Calu3 (cell line): ENCODE results near the gene KRTAP10-1. TPM values are rescaled to one million over a fixed set of nuclear protein-coding genes. Genes with fewer than 3 reads are reported as not detected.

ENCODE experiments used
- BruUV-seq: library from RNA; stranded (reverse); fragments of 400-500 nt; replicated peaks from 2 replicates; lab custom pipeline; 2021; lab: Mats Ljungman, UMichigan
- CTCF ChIA-PET: fragments of 300-600 bp; sonication (Branson Sonifier 250); formaldehyde crosslinking; loops from one replicate; lab custom pipeline; 2022; ENCODE audit warnings: antibody characterized with exemption; lab: Charles Lee
- DNase-seq: peaks from one replicate; pipeline ENCODE4 v3.0.0; 2022
- H3K27ac Mint-ChIP-seq: one replicate; pipeline ENCODE4 v1.8.0; 2022; ENCODE audit warnings: mixed read lengths; ENCODE audit not compliant: unreplicated experiment
- H3K27me3 Mint-ChIP-seq: one replicate; pipeline ENCODE4 v1.8.0; 2022; ENCODE audit warnings: mixed read lengths; ENCODE audit not compliant: unreplicated experiment
- H3K36me3 Mint-ChIP-seq: one replicate; pipeline ENCODE4 v1.8.0; 2022; ENCODE audit warnings: mild to moderate bottlenecking, moderate library complexity, mixed read lengths; ENCODE audit not compliant: insufficient read depth, unreplicated experiment
- H3K4me1 Mint-ChIP-seq: one replicate; pipeline ENCODE4 v1.8.0; 2022; ENCODE audit warnings: mild to moderate bottlenecking, low read depth, mixed read lengths; ENCODE audit not compliant: unreplicated experiment
- H3K4me3 Mint-ChIP-seq: one replicate; pipeline ENCODE4 v1.8.0; 2022; ENCODE audit warnings: mild to moderate bottlenecking, low read depth, moderate library complexity, mixed read lengths; ENCODE audit not compliant: unreplicated experiment
- H3K9me3 Mint-ChIP-seq: one replicate; pipeline ENCODE4 v1.8.0; 2022; ENCODE audit warnings: low read depth, mixed read lengths; ENCODE audit not compliant: unreplicated experiment
- CTCF ChIP-seq: fragments of 200-600 bp; IDR thresholded peaks from one replicate; pipeline ENCODE4 v1.8.0; 2022; ENCODE audit warnings: antibody characterized with exemption; ENCODE audit not compliant: unreplicated experiment
- intact Hi-C: fragments of 100-400 bp; cut with micrococcal nuclease; formaldehyde crosslinking; loops from one replicate; pipeline ENCODE4 v1.10.0; 2022; ENCODE audit not compliant: unreplicated experiment
- total RNA-seq: library from RNA; stranded (reverse); gene quantifications from 2 replicates; pipeline ENCODE4 v1.2.3, GENCODE V29; 2022

KRTAP10-1 gene
- total RNA-seq, 1 experiment from 2014 or later = not detected

- CTCF ChIA-PET = no interaction called here
- no peaks in the 10 kb centered on the region for H3K9me3 Mint-ChIP-seq
- no TSS peak for BruUV-seq
- no peak for TF ChIP-seq CTCF
- DNase-seq = no peak
- intact Hi-C loops = no loop called here
- H3K27ac Mint-ChIP-seq = no peak overlapping the region
- no peaks in the 10 kb centered on the region for H3K4me1 Mint-ChIP-seq
- H3K36me3 Mint-ChIP-seq = no peaks in the 10 kb centered on the region
- no peaks in the 10 kb centered on the region for H3K27me3 Mint-ChIP-seq
- no peak overlapping the region for H3K4me3 Mint-ChIP-seq
These were observed 949 bp downstream of the KRTAP10-1 start for GRCh38 chr21:44539046-44539445.

- intact Hi-C loops = no loop called here
- H3K4me3 Mint-ChIP-seq = no peak overlapping the region
- H3K27me3 Mint-ChIP-seq = no peaks in the 10 kb centered on the region
- CTCF ChIA-PET = no interaction called here
- no peak for DNase-seq
- H3K36me3 Mint-ChIP-seq = no peaks in the 10 kb centered on the region
- no peaks in the 10 kb centered on the region for H3K9me3 Mint-ChIP-seq
- BruUV-seq = no TSS peak
- no peaks in the 10 kb centered on the region for H3K4me1 Mint-ChIP-seq
- no peak overlapping the region for H3K27ac Mint-ChIP-seq
- no peak for TF ChIP-seq CTCF
These were observed 1.8 kb downstream of the KRTAP10-1 start for GRCh38 chr21:44537930-44538911.

GRCh38 chr21:44535963-44536362 is 4.0 kb downstream of the KRTAP10-1 start:
- CTCF ChIA-PET = interaction anchor here (0.7 kb wide), 1 partner anchor 35 kb away, joined by 3 read pairs; no protein-coding TSS in a partner anchor
- no peak overlapping the region for H3K27ac Mint-ChIP-seq
- peaks cover 17% of the 10 kb centered on the region for H3K27me3 Mint-ChIP-seq
- no TSS peak for BruUV-seq
- H3K36me3 Mint-ChIP-seq = no peaks in the 10 kb centered on the region
- intact Hi-C loops = no loop called here
- H3K9me3 Mint-ChIP-seq = no peaks in the 10 kb centered on the region
- DNase-seq = no peak
- TF ChIP-seq CTCF = no peak
- no peaks in the 10 kb centered on the region for H3K4me1 Mint-ChIP-seq
- no peak overlapping the region for H3K4me3 Mint-ChIP-seq

GRCh38 chr21:44534688-44535087 is 5.3 kb downstream of the KRTAP10-1 start:
- BruUV-seq = no TSS peak
- no peak for DNase-seq
- no peak overlapping the region for H3K4me3 Mint-ChIP-seq
- H3K4me1 Mint-ChIP-seq = no peaks in the 10 kb centered on the region
- TF ChIP-seq CTCF = no peak
- intact Hi-C loops = no loop called here
- CTCF ChIA-PET = no interaction called here
- no peaks in the 10 kb centered on the region for H3K36me3 Mint-ChIP-seq
- peaks cover 29% of the 10 kb centered on the region for H3K27me3 Mint-ChIP-seq
- H3K9me3 Mint-ChIP-seq = no peaks in the 10 kb centered on the region
- H3K27ac Mint-ChIP-seq = no peak overlapping the region
